H1 (cell line): ENCODE data around the gene PTBP3.

ENCODE experiments used
- CEBPB ChIP-seq: IDR thresholded peaks from 2 replicates; pipeline ENCODE4 v1.6.1; 2012; ENCODE audit warnings: low read depth, low read length
- EZH2 ChIP-seq: fragments of 200-600 bp; sonication (generic); IDR thresholded peaks from 2 replicates; pipeline ENCODE4 v1.7.1; 2012; ENCODE audit warnings: low read depth, mild to moderate bottlenecking, moderate library complexity, low read length, inconsistent platforms; ENCODE audit not compliant: severe bottlenecking
- FOSL1 ChIP-seq: IDR thresholded peaks from 2 replicates; pipeline ENCODE4 v1.6.1; 2011; ENCODE audit warnings: mild to moderate bottlenecking, low read depth, low read length, moderate library complexity; ENCODE audit not compliant: insufficient read depth
- SUZ12 ChIP-seq: fragments of 200-600 bp; sonication (generic); IDR thresholded peaks from 2 replicates; pipeline ENCODE4 v1.6.1; 2012; ENCODE audit warnings: mild to moderate bottlenecking, inconsistent platforms, low read length, moderate library complexity, mixed read lengths
- YY1 ChIP-seq: IDR thresholded peaks from 2 replicates; pipeline ENCODE4 v1.6.1; 2011; ENCODE audit warnings: low read depth, mild to moderate bottlenecking, low read length
- TF ChIP-seq, protein P1 (sequence below), 3 experiments: IDR thresholded peaks; 1 replicate in 2 of 3; 2 replicates in 1 of 3; pipeline versions ENCODE4 v1.5.1 to v1.6.1; 2011; ENCODE audit warnings: low read length in 3 of 3, mild to moderate bottlenecking in 3 of 3, inconsistent platforms in 2 of 3, low read depth in 1 of 3, moderate library complexity in 1 of 3; ENCODE audit not compliant: insufficient read depth in 1 of 3; ENCODE audit errors: control extremely low read depth in 1 of 3
- TF ChIP-seq, protein P2 (sequence below): IDR thresholded peaks from 2 replicates; pipeline ENCODE4 v1.6.1; 2012; ENCODE audit warnings: inconsistent platforms

DNA sequence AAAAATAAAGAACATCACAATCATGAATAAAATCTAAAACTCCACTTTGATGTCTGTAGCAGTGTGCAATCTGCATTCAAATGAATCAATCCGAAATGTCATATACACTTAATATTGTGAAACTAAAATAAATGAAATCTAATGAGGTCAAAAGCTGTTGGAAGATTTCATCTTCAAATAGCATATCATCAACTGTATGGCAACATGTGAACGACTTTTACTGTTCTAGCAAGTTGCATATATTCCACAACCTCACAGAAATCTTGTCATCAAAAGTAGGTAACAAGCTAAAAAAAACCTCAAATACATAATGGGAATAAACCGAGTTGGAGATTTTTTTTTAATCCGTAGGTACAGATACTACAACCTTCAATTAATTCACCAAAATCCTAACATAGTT is 1.2 kb downstream of the PTBP3 start:
- TF ChIP-seq, protein P1, sequence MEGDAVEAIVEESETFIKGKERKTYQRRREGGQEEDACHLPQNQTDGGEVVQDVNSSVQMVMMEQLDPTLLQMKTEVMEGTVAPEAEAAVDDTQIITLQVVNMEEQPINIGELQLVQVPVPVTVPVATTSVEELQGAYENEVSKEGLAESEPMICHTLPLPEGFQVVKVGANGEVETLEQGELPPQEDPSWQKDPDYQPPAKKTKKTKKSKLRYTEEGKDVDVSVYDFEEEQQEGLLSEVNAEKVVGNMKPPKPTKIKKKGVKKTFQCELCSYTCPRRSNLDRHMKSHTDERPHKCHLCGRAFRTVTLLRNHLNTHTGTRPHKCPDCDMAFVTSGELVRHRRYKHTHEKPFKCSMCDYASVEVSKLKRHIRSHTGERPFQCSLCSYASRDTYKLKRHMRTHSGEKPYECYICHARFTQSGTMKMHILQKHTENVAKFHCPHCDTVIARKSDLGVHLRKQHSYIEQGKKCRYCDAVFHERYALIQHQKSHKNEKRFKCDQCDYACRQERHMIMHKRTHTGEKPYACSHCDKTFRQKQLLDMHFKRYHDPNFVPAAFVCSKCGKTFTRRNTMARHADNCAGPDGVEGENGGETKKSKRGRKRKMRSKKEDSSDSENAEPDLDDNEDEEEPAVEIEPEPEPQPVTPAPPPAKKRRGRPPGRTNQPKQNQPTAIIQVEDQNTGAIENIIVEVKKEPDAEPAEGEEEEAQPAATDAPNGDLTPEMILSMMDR (IDR thresholded peaks at IDR 0.05; ENCODE audit: control extremely low read depth in 1 of 3, insufficient read depth in 1 of 3, low read depth in 1 of 3, low read length in 3 of 3): no peak
- TF ChIP-seq YY1 (no peak), CEBPB (no peak), SUZ12 (no peak), FOSL1 (no peak), EZH2 (no peak)
- TF ChIP-seq, protein P2, sequence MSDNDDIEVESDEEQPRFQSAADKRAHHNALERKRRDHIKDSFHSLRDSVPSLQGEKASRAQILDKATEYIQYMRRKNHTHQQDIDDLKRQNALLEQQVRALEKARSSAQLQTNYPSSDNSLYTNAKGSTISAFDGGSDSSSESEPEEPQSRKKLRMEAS: no peak
